ELR (cell line): ENCODE data around the gene PMPCA.

ENCODE experiments used
- DNase-seq: peaks from one replicate; pipeline ENCODE4 v3.0.0-alpha.2; 2015; ENCODE audit warnings: low read depth

The PMPCA gene

DNA sequence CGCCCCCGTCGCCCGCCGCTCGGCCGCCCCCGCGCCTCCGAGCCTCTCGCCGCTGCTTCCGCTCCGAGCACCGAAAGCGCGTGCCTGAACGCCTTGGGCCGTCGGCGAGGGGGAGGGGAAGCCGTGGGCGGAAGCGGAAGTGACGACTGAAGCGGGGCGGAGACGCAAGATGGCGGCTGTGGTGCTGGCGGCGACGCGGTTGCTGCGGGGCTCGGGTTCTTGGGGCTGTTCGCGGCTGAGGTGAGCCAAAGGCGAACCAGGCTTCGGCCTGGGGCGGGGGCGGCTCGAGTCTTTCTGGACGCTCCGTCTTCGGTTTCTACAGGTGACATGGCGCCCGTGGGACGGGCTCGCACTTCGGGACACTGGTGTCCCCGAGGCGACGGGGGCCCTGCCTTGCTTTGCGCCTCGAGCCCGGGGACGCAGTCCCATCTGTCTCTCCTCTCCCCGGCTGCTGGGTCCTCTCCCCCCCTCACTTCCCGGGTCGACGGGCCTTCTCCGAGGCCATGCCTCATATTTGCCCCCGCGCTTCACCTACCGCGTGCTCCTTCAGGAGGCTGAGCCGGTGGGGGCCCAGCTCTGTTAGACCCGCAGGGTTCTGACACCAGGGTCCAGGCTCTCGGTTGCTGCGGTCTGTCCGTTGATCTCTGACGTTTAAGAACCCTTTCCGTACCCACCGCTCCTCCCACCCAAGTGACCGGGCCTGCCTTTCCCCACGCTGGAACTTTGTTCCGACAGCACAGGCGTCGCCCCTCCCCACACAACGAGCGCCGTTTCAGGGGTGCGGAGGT lies at the start of gene PMPCA, which contains the start of gene ENTR1:
PMPCA (plus strand) TSS at position 159 of the 788 bp plus-strand sequence; CDS start at position 170, 11 bp downstream.
ENTR1 (minus strand) TSS at position 115 of the 788 bp plus-strand sequence. CDS start 217 bp downstream, outside the sequence.
- peak; percentile 94 for DNase-seq

DNA sequence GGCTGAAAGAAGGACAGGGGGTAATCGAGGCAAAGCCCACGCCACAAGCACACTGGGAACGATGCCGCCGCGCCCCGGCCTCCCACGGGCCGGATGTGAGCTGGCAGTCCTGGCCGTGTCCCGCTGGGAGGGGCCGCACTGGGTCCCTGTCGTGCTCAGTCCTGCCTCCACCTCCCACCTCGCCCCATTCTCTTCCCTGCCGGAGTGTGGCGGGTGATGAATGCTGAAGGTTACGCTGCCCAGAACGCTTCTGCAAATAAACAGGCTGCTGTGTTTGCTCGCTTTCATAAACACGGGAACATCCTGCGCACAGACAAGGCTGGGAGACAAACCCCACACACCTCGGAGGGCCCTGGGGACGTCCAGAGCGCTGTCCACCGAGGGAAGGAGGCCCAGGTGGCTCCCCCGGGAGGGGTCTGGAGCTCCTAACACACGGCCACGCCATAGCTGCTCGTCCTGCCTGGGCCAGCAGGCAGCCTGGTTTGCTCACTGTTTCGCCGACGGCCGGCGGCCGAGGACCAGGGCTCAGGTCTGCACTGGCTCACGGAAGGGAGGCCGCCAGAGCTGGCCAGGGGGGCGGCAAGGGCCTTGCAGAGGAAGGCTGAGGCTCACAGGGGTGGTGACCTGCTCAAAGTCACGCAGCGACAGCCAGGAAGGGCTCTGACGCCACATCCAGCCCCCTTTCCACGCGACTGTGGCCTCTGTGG lies 49.3 kb upstream of the PMPCA start:
- peak; percentile 43 for DNase-seq

DNA sequence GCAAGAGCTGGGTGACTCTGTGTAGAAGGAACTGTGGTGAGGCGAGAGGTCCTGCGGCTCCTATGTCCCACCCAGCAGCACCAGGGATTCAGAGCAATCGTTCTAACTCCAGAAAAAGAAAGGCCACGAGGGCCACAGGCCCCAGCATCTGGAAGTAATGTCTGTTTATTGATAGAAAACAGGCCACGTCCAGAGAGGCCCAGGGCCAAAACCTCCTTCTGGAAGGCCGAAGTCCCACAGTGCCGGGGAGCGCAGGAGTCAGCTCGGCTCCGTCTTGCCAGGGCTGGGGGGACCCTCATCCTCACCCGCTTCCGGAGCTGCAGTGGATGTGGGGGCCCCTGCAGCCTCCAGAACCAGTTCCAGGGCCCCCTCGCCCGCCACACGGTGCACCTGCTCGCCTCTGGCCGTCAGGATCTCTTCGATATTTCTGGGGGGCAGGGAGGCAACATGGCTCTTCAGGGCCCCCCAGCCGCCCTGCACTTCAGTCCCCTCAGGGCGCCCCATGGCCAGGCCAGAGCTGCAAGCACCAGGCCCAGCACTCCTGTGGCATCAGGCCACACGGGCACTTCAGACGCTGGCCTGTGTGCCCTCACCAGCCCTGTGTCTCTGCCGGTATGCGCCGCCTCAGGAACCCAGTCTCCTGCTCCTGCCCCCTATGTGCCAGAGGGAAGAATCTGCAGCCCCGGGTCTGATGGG lies 48.6 kb upstream of the PMPCA start:
- no peak for DNase-seq

GRCh38 chr9:136362450-136362784 lies 48.0 kb upstream of the PMPCA start:
- no peak for DNase-seq

DNA sequence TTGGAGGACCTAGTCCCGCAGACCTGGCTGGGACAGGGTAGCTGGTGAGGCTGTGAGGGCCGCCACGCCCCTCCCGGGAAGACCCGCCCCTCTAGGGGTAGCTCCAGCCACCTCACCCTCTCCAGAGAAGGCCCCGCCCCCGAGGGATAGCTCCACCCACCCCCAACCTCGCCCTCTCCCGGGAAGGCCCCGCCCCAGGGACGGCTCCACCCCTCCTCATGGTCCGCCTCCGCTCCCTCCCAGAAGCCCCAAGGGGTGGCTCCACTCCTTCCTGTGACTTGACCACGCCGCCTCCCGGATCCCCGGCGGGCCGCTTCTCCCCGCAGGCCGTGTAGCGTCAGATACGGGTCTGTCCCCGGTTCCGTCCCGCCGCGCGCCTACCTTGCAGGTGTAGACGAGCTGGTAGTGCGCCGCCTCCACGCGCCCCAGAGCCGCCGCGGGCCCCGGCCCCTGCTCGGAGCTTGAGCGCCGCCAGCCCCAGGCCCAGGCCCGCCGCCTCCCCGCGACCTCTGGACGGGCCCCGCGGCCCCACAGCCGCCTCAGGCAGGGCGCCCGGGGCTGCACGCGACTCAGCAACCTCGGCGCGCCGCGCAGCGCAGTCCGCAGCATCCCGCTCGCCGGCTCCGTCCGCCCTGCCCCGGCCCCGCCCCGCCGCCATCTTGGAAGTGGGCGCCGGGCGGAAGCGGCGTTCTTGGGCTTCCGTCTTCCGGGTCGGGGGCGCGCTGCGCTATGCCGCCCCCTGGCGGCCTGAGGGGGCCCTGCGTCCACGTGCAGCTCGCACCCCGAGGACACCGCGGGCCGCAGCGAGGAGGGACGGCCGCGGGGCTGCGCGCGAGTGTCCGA lies 47.1 kb upstream of the PMPCA start, which contains the start of gene DNLZ:
DNLZ (minus strand) TSS at position 639 of the 843 bp plus-strand sequence; CDS start at position 609, 30 bp downstream.
- DNase-seq: peak; percentile 96

- DNase-seq: no peak
Observed at GRCh38 chr9:136363949-136364748, 46.3 kb upstream of the PMPCA start.

DNA sequence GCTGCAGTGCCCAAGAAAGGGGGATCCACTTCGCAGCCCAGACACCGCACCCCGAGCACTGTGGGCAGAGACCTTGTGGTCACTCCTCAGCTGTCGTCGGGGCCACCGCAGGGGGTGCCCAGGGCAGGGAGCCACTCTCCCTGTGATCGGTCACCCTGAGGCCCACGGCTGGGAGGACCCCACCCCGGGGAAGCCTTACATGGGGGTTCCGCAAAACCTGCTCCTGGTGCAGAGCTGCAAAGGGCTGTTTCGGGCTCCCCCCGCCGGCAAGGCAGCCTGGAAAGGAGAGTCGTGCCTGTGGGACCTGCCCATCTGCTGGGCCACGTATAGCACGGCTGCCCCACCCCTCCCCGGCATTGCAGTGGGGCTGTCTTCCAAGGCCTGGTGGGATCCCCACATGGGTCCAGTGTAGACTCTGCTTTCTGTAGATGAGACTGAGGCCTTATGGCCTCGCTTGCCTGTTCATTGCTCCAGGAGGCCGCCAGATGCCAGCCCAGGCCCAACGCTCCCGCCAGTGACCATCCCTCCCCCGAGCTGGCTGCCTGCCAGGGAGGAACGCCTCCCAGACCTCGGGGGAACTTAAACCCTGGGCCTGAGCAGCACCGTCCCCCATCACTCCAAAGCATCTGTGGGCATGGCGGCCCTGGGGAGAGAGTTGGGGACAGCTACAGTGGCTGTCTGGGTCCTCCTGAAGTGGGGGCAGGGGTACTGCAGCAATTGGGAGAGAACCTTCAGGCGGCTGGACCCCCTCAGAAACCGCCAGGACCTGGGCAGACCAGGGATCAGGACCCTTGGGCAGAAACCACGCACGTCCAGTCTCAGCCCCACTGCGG lies 45.3 kb upstream of the PMPCA start:
- no peak for DNase-seq

DNA sequence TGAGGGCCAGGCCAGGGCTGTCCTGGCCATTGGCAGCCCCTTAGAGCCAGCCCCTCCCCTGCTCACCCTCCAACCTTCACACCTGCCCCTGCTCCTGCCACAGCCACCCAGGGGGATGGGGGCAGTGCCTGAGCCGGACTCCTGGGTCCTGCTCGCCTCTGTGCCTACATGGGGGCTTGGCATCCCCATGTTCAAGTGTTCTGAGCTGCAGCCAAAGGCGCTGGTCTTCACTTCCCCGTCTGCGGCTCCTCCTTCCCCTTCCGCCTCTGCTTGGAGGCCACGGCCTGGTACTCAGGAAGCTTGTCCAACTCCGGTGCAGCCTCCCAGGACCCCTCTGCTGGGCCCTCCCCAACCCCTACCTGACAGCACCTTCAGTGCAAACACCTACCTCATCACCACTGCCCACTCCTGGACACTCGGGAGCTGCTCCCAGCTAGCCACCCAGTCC lies 44.7 kb upstream of the PMPCA start:
- DNase-seq: no peak

DNA sequence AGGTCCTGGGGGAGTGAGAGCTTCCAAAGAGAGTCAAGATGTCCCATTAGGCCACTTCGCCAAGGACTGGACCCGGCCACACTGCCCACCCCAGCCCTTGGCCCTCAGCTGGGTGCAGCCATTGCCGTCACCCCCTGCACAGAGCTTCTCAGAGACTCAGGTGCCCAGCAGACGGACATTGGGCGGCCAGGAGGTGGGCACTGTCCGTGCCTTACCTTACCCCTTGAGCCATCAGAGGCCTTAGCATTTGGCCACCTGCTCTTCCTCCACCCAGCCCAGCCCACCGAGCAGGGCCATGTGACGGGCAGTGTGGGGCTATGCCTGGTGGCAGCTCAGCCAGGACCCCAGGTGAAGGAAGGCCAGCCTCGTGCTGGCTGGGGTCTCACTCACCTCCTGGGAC lies 43.6 kb upstream of the PMPCA start:
- DNase-seq: no peak

GRCh38 chr9:136367296-136368145 lies 42.9 kb upstream of the PMPCA start:
- DNase-seq: no peak

DNA sequence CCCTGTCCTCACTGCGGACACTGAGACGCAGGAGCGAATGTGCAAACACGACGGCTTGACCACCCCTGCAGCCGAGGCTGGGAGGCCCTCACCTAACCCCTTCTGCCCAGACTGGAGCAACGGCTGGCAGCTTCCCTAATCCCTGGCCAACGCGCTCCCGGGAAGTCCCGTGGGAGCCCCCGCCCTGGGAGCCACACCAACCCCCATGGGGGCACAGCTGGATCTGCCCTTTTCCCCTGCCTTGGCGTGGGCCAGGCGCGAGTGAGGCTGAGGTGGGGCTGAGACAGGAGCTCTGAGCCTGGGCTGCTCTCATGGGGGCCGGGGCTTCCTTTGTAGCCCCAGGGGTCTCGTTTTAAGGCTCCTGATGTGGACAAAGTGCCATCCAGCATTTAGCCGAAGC lies 42.3 kb upstream of the PMPCA start:
- no peak for DNase-seq

GRCh38 chr9:136370037-136370436 lies 40.4 kb upstream of the PMPCA start:
- no peak for DNase-seq

- peak; percentile 92 for DNase-seq
Observed at GRCh38 chr9:136370687-136371532, 39.5 kb upstream of the PMPCA start.

GRCh38 chr9:136371533-136371880 lies 39.0 kb upstream of the PMPCA start:
- no peak for DNase-seq

- DNase-seq: no peak
Observed at GRCh38 chr9:136372006-136372405, 38.5 kb upstream of the PMPCA start.

- peak; percentile 76 for DNase-seq
Observed at GRCh38 chr9:136372561-136373299, 37.7 kb upstream of the PMPCA start.
